HG02623 (cell line): Measurements from ENCODE around the gene CDC25C.

Experiments
- ATAC-seq: cut with Tn5 transposase; IDR thresholded peaks from one replicate; pipeline ENCODE4 v1.9.1; 2021; ENCODE audit warnings: moderate library complexity; ENCODE audit not compliant: unreplicated experiment

Gene CDC25C

GRCh38 chr5:138331449-138332368 is at the start of gene CDC25C:
Gene CDC25C (minus strand): TSS chr5:138331804. CDS start chr5:138331180, 624 bp downstream.
- ATAC-seq, result peak; percentile 99

GRCh38 chr5:138372653-138373052 is 41.0 kb upstream of the CDC25C start:
- ATAC-seq, result no peak

- peak; percentile 80 for ATAC-seq
Observed at GRCh38 chr5:138372225-138372624, 40.6 kb upstream of the CDC25C start.

GRCh38 chr5:138371454-138371853 is 39.9 kb upstream of the CDC25C start:
- ATAC-seq, result no peak

GRCh38 chr5:138370537-138370936 is 38.9 kb upstream of the CDC25C start:
- ATAC-seq, result no peak

- ATAC-seq, result no peak
Observed at GRCh38 chr5:138369706-138370105, 38.1 kb upstream of the CDC25C start.

- no peak for ATAC-seq
Observed at GRCh38 chr5:138369261-138369660, 37.7 kb upstream of the CDC25C start.

- no peak for ATAC-seq
Observed at GRCh38 chr5:138366632-138367382, 35.2 kb upstream of the CDC25C start.

- ATAC-seq, result no peak
Observed at GRCh38 chr5:138364576-138364975, 33.0 kb upstream of the CDC25C start.

- no peak for ATAC-seq
Observed at GRCh38 chr5:138360941-138361452, 29.4 kb upstream of the CDC25C start.

- no peak for ATAC-seq
Observed at GRCh38 chr5:138359621-138360020, 28.0 kb upstream of the CDC25C start.

GRCh38 chr5:138354926-138355378 is 23.3 kb upstream of the CDC25C start:
- peak; percentile 38 for ATAC-seq

- ATAC-seq, result no peak
Observed at GRCh38 chr5:138354387-138354786, 22.8 kb upstream of the CDC25C start.

GRCh38 chr5:138353560-138354080 is 22.0 kb upstream of the CDC25C start:
- ATAC-seq, result no peak

- peak; percentile 34 for ATAC-seq
Observed at GRCh38 chr5:138352722-138353559, 21.3 kb upstream of the CDC25C start.

GRCh38 chr5:138352071-138352721 is 20.6 kb upstream of the CDC25C start, which contains the start of gene KDM3B:
Gene KDM3B (plus strand): TSS chr5:138352685. CDS start chr5:138352796, 111 bp downstream.
- peak; percentile 60 for ATAC-seq

- no peak for ATAC-seq
Observed at GRCh38 chr5:138351517-138351916, 19.9 kb upstream of the CDC25C start.

- no peak for ATAC-seq
Observed at GRCh38 chr5:138351056-138351455, 19.5 kb upstream of the CDC25C start.

- ATAC-seq, result no peak
Observed at GRCh38 chr5:138350563-138350890, 18.9 kb upstream of the CDC25C start.
